ENCODE measurements around the gene ABCG4. TPM values are rescaled to one million over a fixed set of nuclear protein-coding genes. Genes with fewer than 3 reads are reported as not detected.
"Not testable (repeated sequence)": the region's sequence is repeated elsewhere in the genome, so short reads cannot be mapped to it uniquely, and the experiment has no call there.

ABCG4 gene
- total RNA-seq, 2 donors from 2014 or later = 0.85 TPM; not detected in 1

GRCh38 chr11:119125821-119126220 lies 23.0 kb upstream of the ABCG4 start:
- 94% methylated on average over 6 of the region's 6 CpGs for WGBS
- Histone ChIP-seq H3K27ac (no peak overlapping the region), H3K4me3 (no peak overlapping the region), H3K27me3 (replicated peaks; ENCODE audit: insufficient read depth) (no peaks in the 10 kb centered on the region), H3K4me1 (replicated peaks) (peaks cover 6% of the 10 kb centered on the region), H3K9me3 (no peaks in the 10 kb centered on the region), H3K36me3 (no peaks in the 10 kb centered on the region)
- DNase-seq (ENCODE audit: low spot score) = no peak
- intact Hi-C loops (cut with DNase I) = no loop called here
- TF ChIP-seq POLR2A (IDR thresholded peaks at IDR 0.05) (no peak), CTCF (IDR thresholded peaks at IDR 0.05) (no peak), POLR2AphosphoS5 (IDR thresholded peaks at IDR 0.05) (no peak)

- Histone ChIP-seq H3K27ac (no peak overlapping the region), H3K27me3 (replicated peaks; ENCODE audit: insufficient read depth) (no peaks in the 10 kb centered on the region), H3K36me3 (peaks cover 0 to 6% of the 10 kb centered on the region in 2 donors), H3K4me1 (replicated peaks) (peaks cover 6% of the 10 kb centered on the region), H3K4me3 (no peak overlapping the region), H3K9me3 (no peaks in the 10 kb centered on the region)
- no peak for TF ChIP-seq POLR2AphosphoS5 (IDR thresholded peaks at IDR 0.05)
- no peak for TF ChIP-seq CTCF (IDR thresholded peaks at IDR 0.05)
- no peak for TF ChIP-seq POLR2A (IDR thresholded peaks at IDR 0.05)
- 62% methylated on average over 5 of the region's 5 CpGs for WGBS
- intact Hi-C loops (cut with DNase I) = no loop called here
- no peak for DNase-seq (ENCODE audit: low spot score)
Observed at GRCh38 chr11:119126675-119127268, 22.1 kb upstream of the ABCG4 start.

GRCh38 chr11:119130662-119131061 lies 18.2 kb upstream of the ABCG4 start:
- TF ChIP-seq POLR2AphosphoS5 (IDR thresholded peaks at IDR 0.05) (no peak), POLR2A (IDR thresholded peaks at IDR 0.05) (no peak), CTCF (IDR thresholded peaks at IDR 0.05) (no peak)
- intact Hi-C loops (cut with DNase I) = no loop called here
- 83% methylated on average over 3 of the region's 3 CpGs for WGBS
- Histone ChIP-seq H3K9me3 (no peaks in the 10 kb centered on the region), H3K4me1 (replicated peaks) (no peaks in the 10 kb centered on the region), H3K4me3 (no peak overlapping the region), H3K27me3 (replicated peaks; ENCODE audit: insufficient read depth) (no peaks in the 10 kb centered on the region), H3K27ac (no peak overlapping the region), H3K36me3 (peaks cover 0 to 18% of the 10 kb centered on the region in 2 donors)
- no peak for DNase-seq (ENCODE audit: low spot score)

- no peaks in the 10 kb centered on the region for H3K27me3 ChIP-seq (replicated peaks; ENCODE audit: insufficient read depth)
- H3K4me1 ChIP-seq (replicated peaks) = no peaks in the 10 kb centered on the region
- intact Hi-C loops (cut with DNase I) = no loop called here
- H3K27ac ChIP-seq = no peak overlapping the region
- H3K36me3 ChIP-seq = peaks cover 0 to 18% of the 10 kb centered on the region in 2 donors
- H3K9me3 ChIP-seq = no peaks in the 10 kb centered on the region
- no peak for TF ChIP-seq POLR2AphosphoS5 (IDR thresholded peaks at IDR 0.05)
- TF ChIP-seq CTCF (IDR thresholded peaks at IDR 0.05) = peak in 1 of 4 experiments; percentile 31
- WGBS = 51% methylated on average over 4 of the region's 4 CpGs
- no peak for DNase-seq (ENCODE audit: low spot score)
- H3K4me3 ChIP-seq = no peak overlapping the region
Observed at GRCh38 chr11:119134389-119134978, 14.4 kb upstream of the ABCG4 start.

- H3K4me1 ChIP-seq (replicated peaks); H3K27ac ChIP-seq; intact Hi-C loops (cut with DNase I); H3K36me3 ChIP-seq; H3K9me3 ChIP-seq; DNase-seq (ENCODE audit: low spot score); H3K4me3 ChIP-seq; H3K27me3 ChIP-seq (replicated peaks; ENCODE audit: insufficient read depth): not testable (repeated sequence)
- WGBS = 90% methylated on average over 10 of the region's 10 CpGs
Observed at GRCh38 chr11:119139276-119139675, 9.6 kb upstream of the ABCG4 start.
